ENCODE results near the gene FAM216A.

FAM216A gene

GRCh38 chr12:110538869-110539622, 70.4 kb downstream of the FAM216A start:
- no peak for DNase-seq (ENCODE audit: low read depth in 3 of 3)

Data from stimulated activated CD4-positive, alpha-beta T cell treated with anti-CD3 and anti-CD28 coated beads, TNF-alpha, amount 100 ng/mL, for 24 hours (primary cell).